BLaER1 treated with 17β-estradiol and CSF1 and Interleukin-3, amounts not matched to agents 10 nM and 100 nM (cell line): Measurements from ENCODE around the gene MUSK.
"Not testable (repeated sequence)": the region's sequence is repeated elsewhere in the genome, so short reads cannot be mapped to it uniquely, and the experiment has no call there.

Experiments used
- H3K27ac ChIP-seq, 11 experiments: shearing (Covaris generic); formaldehyde crosslinking; 2 replicates each; pipeline ENCODE4 v1.8.1; 2022
- H3K27me3 ChIP-seq, 11 experiments: shearing (Covaris generic); formaldehyde crosslinking; 2 replicates each; pipeline ENCODE4 v1.8.1; 2022
- H3K36me3 ChIP-seq, 11 experiments: shearing (Covaris generic); formaldehyde crosslinking; 2 replicates each; pipeline ENCODE4 v1.8.1; 2022
- H3K4me1 ChIP-seq, 10 experiments: shearing (Covaris generic); formaldehyde crosslinking; 2 replicates each; pipeline ENCODE4 v1.8.1; 2022
- H3K4me2 ChIP-seq, 11 experiments: shearing (Covaris generic); formaldehyde crosslinking; 2 replicates each; pipeline ENCODE4 v1.8.1; 2022
- H3K4me3 ChIP-seq, 10 experiments: shearing (Covaris generic); formaldehyde crosslinking; 2 replicates each; pipeline ENCODE4 v1.8.1; 2022
- H3K9ac ChIP-seq, 11 experiments: shearing (Covaris generic); formaldehyde crosslinking; 2 replicates each; pipeline ENCODE4 v1.8.1; 2022
- H3K9me3 ChIP-seq, 11 experiments: shearing (Covaris generic); formaldehyde crosslinking; replicated peaks in 1 of 11; 2 replicates each; pipeline ENCODE4 v1.8.1; 2022
- H4K20me1 ChIP-seq, 11 experiments: shearing (Covaris generic); formaldehyde crosslinking; 2 replicates each; pipeline ENCODE4 v1.8.1; 2022
- Cebpa-rat ChIP-seq, 11 experiments: shearing (Covaris generic); IDR thresholded peaks; 2 replicates each; pipeline ENCODE4 v1.8.1; 2022

The MUSK gene

GRCh38 chr9:110784309-110784708 lies 115.7 kb downstream of the MUSK start:
- Histone ChIP-seq H3K9me3 (no peaks in the 10 kb centered on the region), H3K9ac (no peak overlapping the region), H3K27me3 (no peaks in the 10 kb centered on the region), H3K36me3 (no peaks in the 10 kb centered on the region), H3K4me1 (no peaks in the 10 kb centered on the region), H3K4me3 (no peak overlapping the region), H3K27ac (no peak overlapping the region), H4K20me1 (no peaks in the 10 kb centered on the region), H3K4me2 (no peak overlapping the region)
- TF ChIP-seq Cebpa-rat (IDR thresholded peaks at IDR 0.05), result no peak

- no peak for TF ChIP-seq Cebpa-rat (IDR thresholded peaks at IDR 0.05)
- Histone ChIP-seq H3K9ac (no peak overlapping the region), H3K27ac (no peak overlapping the region), H3K4me1 (no peaks in the 10 kb centered on the region), H3K4me3 (no peak overlapping the region), H3K27me3 (no peaks in the 10 kb centered on the region), H3K4me2 (no peak overlapping the region), H4K20me1 (no peaks in the 10 kb centered on the region), H3K36me3 (no peaks in the 10 kb centered on the region), H3K9me3 (no peaks in the 10 kb centered on the region)
Measured at GRCh38 chr9:110785166-110785565, 116.6 kb downstream of the MUSK start.

GRCh38 chr9:110788396-110788795 lies 119.8 kb downstream of the MUSK start:
- not testable (repeated sequence) for H3K4me2 ChIP-seq, H3K4me3 ChIP-seq, H3K27ac ChIP-seq, H4K20me1 ChIP-seq, H3K36me3 ChIP-seq, H3K9me3 ChIP-seq, H3K9ac ChIP-seq, H3K4me1 ChIP-seq, H3K27me3 ChIP-seq

GRCh38 chr9:110788871-110789270 lies 120.3 kb downstream of the MUSK start:
- TF ChIP-seq Cebpa-rat (IDR thresholded peaks at IDR 0.05), result no peak
- Histone ChIP-seq H3K4me3 (no peak overlapping the region), H3K9me3 (0 out of 22 replicates have a peak, but pooled peaks cover 0 to 4% (median 0%) of the 10 kb centered on the region in 11 experiments), H4K20me1 (no peaks in the 10 kb centered on the region), H3K27me3 (no peaks in the 10 kb centered on the region), H3K4me2 (no peak overlapping the region), H3K36me3 (no peaks in the 10 kb centered on the region), H3K9ac (no peak overlapping the region), H3K4me1 (no peaks in the 10 kb centered on the region), H3K27ac (no peak overlapping the region)

GRCh38 chr9:110797611-110798010 lies 129.0 kb downstream of the MUSK start:
- H3K4me2 ChIP-seq, result no peak overlapping the region
- no peak overlapping the region for H3K4me3 ChIP-seq
- no peaks in the 10 kb centered on the region for H3K27me3 ChIP-seq

GRCh38 chr9:110799396-110799795 lies 130.8 kb downstream of the MUSK start:
- peaks cover 0 to 36% (median 8%) of the 10 kb centered on the region in 10 experiments; a peak in 11 of 20 replicates for H3K4me1 ChIP-seq
- H3K27me3 ChIP-seq, result no peaks in the 10 kb centered on the region
- TF ChIP-seq Cebpa-rat (IDR thresholded peaks at IDR 0.05), result no peak
- H3K27ac ChIP-seq, result no peak overlapping the region
- H3K4me3 ChIP-seq, result no peak overlapping the region
- no peaks in the 10 kb centered on the region for H4K20me1 ChIP-seq
- H3K36me3 ChIP-seq, result no peaks in the 10 kb centered on the region
- H3K9me3 ChIP-seq, result no peaks in the 10 kb centered on the region
- H3K4me2 ChIP-seq, result no peak overlapping the region
- H3K9ac ChIP-seq, result no peak overlapping the region

More at GRCh38 chr9:110797611-110798010, 129.0 kb downstream of the MUSK start:
- no peak overlapping the region for H3K9ac ChIP-seq
- no peak for TF ChIP-seq Cebpa-rat (IDR thresholded peaks at IDR 0.05)
- no peak overlapping the region for H3K27ac ChIP-seq
- no peaks in the 10 kb centered on the region for H3K36me3 ChIP-seq
- H3K9me3 ChIP-seq, result no peaks in the 10 kb centered on the region
- peaks cover 0 to 22% (median 4%) of the 10 kb centered on the region in 10 experiments; a peak in 11 of 20 replicates for H3K4me1 ChIP-seq
- no peaks in the 10 kb centered on the region for H4K20me1 ChIP-seq

GRCh38 chr9:110801426-110801825 lies 132.8 kb downstream of the MUSK start:
- Histone ChIP-seq H3K4me1 (peaks cover 0 to 36% (median 8%) of the 10 kb centered on the region in 10 experiments; a peak in 11 of 20 replicates), H3K4me3 (no peak overlapping the region), H3K27me3 (no peaks in the 10 kb centered on the region), H3K27ac (peak overlapping the region in 3 of 11 experiments; percentile 71 to 86 (median 78); a peak in 4 of 22 replicates), H3K9me3 (no peaks in the 10 kb centered on the region), H3K36me3 (no peaks in the 10 kb centered on the region), H3K4me2 (peak overlapping the region in 3 of 11 experiments; percentile 31 to 69 (median 51); a peak in 5 of 22 replicates), H3K9ac (peak overlapping the region in 1 of 11 experiments; percentile 4; a peak in 1 of 22 replicates), H4K20me1 (no peaks in the 10 kb centered on the region)
- no peak for TF ChIP-seq Cebpa-rat (IDR thresholded peaks at IDR 0.05)

GRCh38 chr9:110802416-110803035 lies 133.9 kb downstream of the MUSK start:
- peak overlapping the region in 6 of 11 experiments; percentile 20 to 69 (median 56); a peak in 12 of 22 replicates for H3K4me2 ChIP-seq
- no peaks in the 10 kb centered on the region for H3K9me3 ChIP-seq
- no peaks in the 10 kb centered on the region for H3K36me3 ChIP-seq
- peak overlapping the region in 2 of 11 experiments; percentile 39 to 63; a peak in 3 of 22 replicates for H3K9ac ChIP-seq
- peak in 1 of 11 experiments; percentile 71; a peak in 1 of 22 replicates for TF ChIP-seq Cebpa-rat (IDR thresholded peaks at IDR 0.05)
- H3K27me3 ChIP-seq, result no peaks in the 10 kb centered on the region
- H3K4me1 ChIP-seq, result peaks cover 0 to 36% (median 8%) of the 10 kb centered on the region in 10 experiments; a peak in 11 of 20 replicates
- H3K27ac ChIP-seq, result peak overlapping the region in 6 of 11 experiments; percentile 36 to 86 (median 68); a peak in 9 of 22 replicates
- H3K4me3 ChIP-seq, result no peak overlapping the region
- H4K20me1 ChIP-seq, result no peaks in the 10 kb centered on the region

- no peaks in the 10 kb centered on the region for H4K20me1 ChIP-seq
- no peak overlapping the region for H3K4me3 ChIP-seq
- H3K9me3 ChIP-seq, result no peaks in the 10 kb centered on the region
- no peak overlapping the region for H3K4me2 ChIP-seq
- H3K27me3 ChIP-seq, result no peaks in the 10 kb centered on the region
- no peak overlapping the region for H3K9ac ChIP-seq
- no peak for TF ChIP-seq Cebpa-rat (IDR thresholded peaks at IDR 0.05)
- H3K27ac ChIP-seq, result no peak overlapping the region
- H3K4me1 ChIP-seq, result peaks cover 0 to 9% (median 2%) of the 10 kb centered on the region in 10 experiments; a peak in 10 of 20 replicates
- no peaks in the 10 kb centered on the region for H3K36me3 ChIP-seq
Measured at GRCh38 chr9:110807956-110808598, 139.5 kb downstream of the MUSK start.
